ENCODE measurements around the gene BTBD9.

- TF ChIP-seq CTCF (optimal IDR thresholded peaks at IDR 0.05 in 1 of 3, IDR thresholded peaks at IDR 0.05 in 1 of 3, conservative IDR thresholded peaks at IDR 0.05 in 1 of 3; ENCODE audit: extremely low read depth in 1 of 3, insufficient read depth in 2 of 3, low read length in 3 of 3) (no peak), EZH2 (IDR thresholded peaks at IDR 0.05; ENCODE audit: low read length) (no peak)
These were observed 44.5 kb upstream of the BTBD9 start for GRCh38 chr6:38684237-38684636.
